GM18867 (cell line): ENCODE results near the gene PALLD.

ENCODE experiments used
- ATAC-seq: cut with Tn5 transposase; IDR thresholded peaks from one replicate; pipeline ENCODE4 v1.9.1; 2021; ENCODE audit warnings: mild to moderate bottlenecking, moderate library complexity; ENCODE audit not compliant: unreplicated experiment

Gene PALLD

GRCh38 chr4:168741281-168742173, 244.7 kb downstream of the PALLD start:
- no peak for ATAC-seq

- ATAC-seq: no peak
These were observed 246.3 kb downstream of the PALLD start for GRCh38 chr4:168743131-168743530.

- ATAC-seq: no peak
These were observed 246.7 kb downstream of the PALLD start for GRCh38 chr4:168743601-168744000.

- no peak for ATAC-seq
These were observed 247.2 kb downstream of the PALLD start for GRCh38 chr4:168744021-168744420.

- no peak for ATAC-seq
These were observed 252.0 kb downstream of the PALLD start for GRCh38 chr4:168748807-168749206.

- no peak for ATAC-seq
These were observed 254.7 kb downstream of the PALLD start for GRCh38 chr4:168751263-168752225.

GRCh38 chr4:168755598-168756477, 259.0 kb downstream of the PALLD start:
- ATAC-seq: no peak

GRCh38 chr4:168757500-168757899, 260.6 kb downstream of the PALLD start:
- ATAC-seq: no peak

- no peak for ATAC-seq
These were observed 261.6 kb downstream of the PALLD start for GRCh38 chr4:168758351-168758876.

- ATAC-seq: no peak
These were observed 262.5 kb downstream of the PALLD start for GRCh38 chr4:168759321-168759720.

GRCh38 chr4:168759959-168760527, 263.2 kb downstream of the PALLD start:
- no peak for ATAC-seq

GRCh38 chr4:168761066-168761465, 264.2 kb downstream of the PALLD start:
- ATAC-seq: no peak

- no peak for ATAC-seq
These were observed 268.5 kb downstream of the PALLD start for GRCh38 chr4:168765322-168765721.

GRCh38 chr4:168765726-168766125, 268.9 kb downstream of the PALLD start:
- no peak for ATAC-seq

GRCh38 chr4:168766604-168767316, 269.9 kb downstream of the PALLD start:
- no peak for ATAC-seq

- no peak for ATAC-seq
These were observed 272.6 kb downstream of the PALLD start for GRCh38 chr4:168769416-168769815.

- no peak for ATAC-seq
These were observed 273.0 kb downstream of the PALLD start for GRCh38 chr4:168769837-168770236.

GRCh38 chr4:168771251-168771650, 274.4 kb downstream of the PALLD start:
- no peak for ATAC-seq
